ENCODE measurements around the gene FOXL2. TPM values are rescaled to one million over a fixed set of nuclear protein-coding genes. Genes with fewer than 3 reads are reported as not detected.
"Not testable (repeated sequence)": the region's sequence is repeated elsewhere in the genome, so short reads cannot be mapped to it uniquely, and the experiment has no call there.

FOXL2 gene
- total RNA-seq, 1 donor from 2014 or later, result under 0.01 TPM

DNA sequence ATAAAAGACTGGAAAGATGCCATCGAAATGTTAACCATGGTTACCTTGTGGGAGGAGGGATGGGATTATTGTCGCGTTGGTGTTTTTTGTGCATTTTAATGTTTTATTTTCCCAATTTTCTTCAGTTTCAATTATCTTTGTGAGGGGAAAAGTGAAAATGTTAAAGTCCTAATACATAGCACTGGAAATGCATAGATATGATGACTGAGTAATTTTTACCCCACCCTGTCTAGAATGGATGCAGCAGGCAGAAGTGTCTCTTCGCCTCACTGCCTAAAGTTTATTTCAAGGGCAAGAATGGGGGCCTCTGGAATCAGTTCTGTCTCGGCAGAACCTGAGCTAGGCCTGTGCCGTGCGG lies 11.5 kb downstream of the FOXL2 start:
- no peak for FAIRE-seq
- no peak for DNase-seq (ENCODE audit: low spot score in 2 of 2)

DNA sequence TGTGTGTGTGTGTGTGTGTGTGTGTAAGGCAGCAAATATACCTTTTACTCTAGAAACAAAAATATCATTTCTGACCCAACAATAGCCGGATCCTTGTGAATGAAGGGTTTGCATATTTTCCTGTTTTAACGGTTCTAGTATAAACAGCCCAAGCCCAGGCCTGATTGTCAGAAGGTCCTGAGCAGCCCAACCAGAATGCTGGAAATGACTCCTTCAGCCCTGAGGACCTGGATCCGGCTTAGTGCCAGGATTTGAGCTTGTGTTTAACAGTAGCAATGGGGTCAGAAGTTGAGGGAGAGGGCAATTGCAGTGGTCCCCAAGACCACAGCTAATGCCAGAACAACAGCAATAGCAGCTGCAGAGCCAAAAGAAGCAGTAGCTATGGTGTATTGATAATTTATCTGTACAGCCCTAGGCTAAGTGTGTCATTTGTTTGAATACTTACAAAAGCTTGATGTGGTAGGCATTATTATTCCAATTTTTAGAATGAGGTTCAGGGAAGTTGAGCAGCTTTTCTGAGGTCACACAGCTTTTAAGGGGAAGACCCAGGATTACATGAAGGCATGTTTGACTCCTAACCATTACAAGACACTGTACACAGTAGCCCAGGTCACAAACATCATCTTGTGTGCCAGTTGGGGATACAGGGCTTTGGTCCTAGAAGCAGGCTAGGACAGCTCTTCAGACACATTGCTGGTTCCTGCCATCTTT lies 12.8 kb downstream of the FOXL2 start:
- FAIRE-seq, result no peak

GRCh38 chr3:138933068-138933668 lies 13.8 kb downstream of the FOXL2 start:
- DNase-seq (ENCODE audit: low spot score in 2 of 2) (no peak), FAIRE-seq (no peak)

More for the DNA sequence above, 12.8 kb downstream of the FOXL2 start:
- DNase-seq (ENCODE audit: low spot score in 2 of 2), result peak in 1 of 2 donors; percentile 26

GRCh38 chr3:138928727-138929372 lies 18.1 kb downstream of the FOXL2 start:
- no peak for FAIRE-seq
- no peak for DNase-seq (ENCODE audit: low spot score in 2 of 2)

DNA sequence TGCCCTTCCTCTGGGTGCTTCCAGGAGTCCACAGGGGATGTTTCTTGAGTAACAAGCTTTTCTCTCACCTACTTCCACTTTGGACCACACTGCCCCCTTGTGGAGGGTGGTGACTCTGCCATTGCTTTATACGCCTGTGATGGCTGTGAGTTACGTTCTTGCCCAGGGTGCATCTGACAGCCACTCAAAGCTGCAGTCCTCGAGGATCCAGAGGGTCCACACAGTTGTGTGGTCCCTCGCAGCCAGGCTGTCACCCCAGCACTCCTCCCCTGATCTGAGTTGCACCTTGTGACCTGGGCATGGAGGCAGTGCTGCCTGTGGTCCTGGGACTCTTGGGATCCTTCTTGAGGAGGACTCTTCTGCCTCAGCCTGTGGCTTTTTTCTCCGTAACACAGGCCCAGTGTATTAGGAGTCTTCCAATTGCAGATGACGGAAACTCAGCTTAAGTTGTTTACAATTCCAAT lies 23.4 kb downstream of the FOXL2 start:
- peak in 1 of 2 donors; percentile 45 for DNase-seq (ENCODE audit: low spot score in 2 of 2)
- FAIRE-seq, result no peak

DNA sequence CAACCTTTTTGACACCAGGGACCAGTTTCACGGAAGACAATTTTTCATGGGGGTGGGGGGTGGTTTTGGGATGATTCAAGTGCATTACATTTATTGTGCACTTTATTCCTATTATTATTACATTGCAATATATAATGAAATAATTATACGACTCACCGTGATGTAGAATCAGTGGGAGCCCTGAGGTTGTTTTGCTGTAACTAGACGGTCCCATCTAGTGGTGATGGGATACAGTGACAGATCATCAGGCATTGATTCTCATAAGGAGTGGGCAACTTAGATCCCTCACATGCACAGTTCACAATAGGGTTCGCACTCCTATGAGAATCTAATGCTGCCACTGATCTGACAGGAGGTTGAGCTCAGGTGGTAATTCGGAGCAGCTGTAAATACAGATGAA lies 24.5 kb downstream of the FOXL2 start:
- not testable (repeated sequence) for FAIRE-seq; DNase-seq (ENCODE audit: low spot score in 2 of 2)

GRCh38 chr3:138921316-138922292 lies 25.3 kb downstream of the FOXL2 start:
- no peak for DNase-seq (ENCODE audit: low spot score in 2 of 2)
- no peak for FAIRE-seq

- DNase-seq (ENCODE audit: low spot score in 2 of 2), result no peak
- FAIRE-seq, result no peak
Measured at GRCh38 chr3:138919325-138919724, 27.6 kb downstream of the FOXL2 start.

DNA sequence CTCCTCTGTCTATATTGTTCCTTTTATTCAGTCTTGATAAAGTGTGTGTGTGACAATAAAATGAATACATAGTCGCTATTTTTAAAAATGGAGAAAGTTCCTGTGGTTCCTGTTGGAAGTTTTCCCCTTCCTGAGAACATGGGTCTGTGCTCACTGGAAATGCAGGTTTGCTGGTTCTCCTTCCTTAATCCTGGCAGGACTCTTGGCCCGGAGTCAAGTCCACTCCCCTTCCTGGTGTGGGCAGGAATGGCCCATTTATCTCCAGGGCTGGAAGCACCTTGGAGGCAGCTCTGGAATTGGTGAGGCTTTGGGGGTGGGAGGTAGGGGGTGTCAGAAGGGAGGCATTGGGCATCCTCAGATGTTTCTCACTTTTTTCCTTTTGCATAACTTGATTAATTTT lies 30.1 kb downstream of the FOXL2 start:
- DNase-seq (ENCODE audit: low spot score in 2 of 2), result no peak
- no peak for FAIRE-seq

GRCh38 chr3:138915503-138916498 lies 31.1 kb downstream of the FOXL2 start:
- FAIRE-seq, result no peak
- peak; percentile 88 to 91 for DNase-seq (ENCODE audit: low spot score in 2 of 2)

DNA sequence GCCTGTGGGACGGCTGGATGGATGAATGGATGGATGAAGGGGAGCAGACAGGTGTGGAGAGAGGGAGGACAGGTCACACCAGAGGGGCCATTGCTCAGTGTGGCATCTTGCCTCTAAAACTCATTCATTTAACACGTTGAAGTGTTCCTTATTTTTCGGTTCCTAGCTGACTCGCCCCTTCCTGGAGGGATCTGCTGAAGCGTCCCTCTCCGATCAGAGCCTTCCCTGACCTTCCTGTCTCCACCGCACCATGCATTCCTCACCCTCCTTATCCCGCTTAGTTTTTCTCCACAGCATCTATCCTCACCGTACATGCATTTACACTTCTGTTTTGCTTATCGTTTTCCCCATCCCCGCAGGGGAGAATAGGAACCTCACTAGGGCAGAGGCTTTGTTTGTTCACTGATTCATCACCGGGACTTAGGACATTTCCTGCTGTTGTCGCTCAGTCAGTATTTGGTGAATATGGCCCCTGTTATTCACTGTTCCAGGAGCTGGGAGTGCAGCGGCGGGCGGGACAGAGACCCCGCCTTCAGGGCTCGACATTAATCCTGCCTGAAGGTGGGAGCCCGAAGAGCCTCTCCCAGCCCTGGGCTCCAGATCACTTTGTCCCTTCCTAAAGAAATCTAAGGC lies 32.0 kb downstream of the FOXL2 start:
- FAIRE-seq (no peak), DNase-seq (ENCODE audit: low spot score in 2 of 2) (peak in 1 of 2 donors; percentile 58)

DNA sequence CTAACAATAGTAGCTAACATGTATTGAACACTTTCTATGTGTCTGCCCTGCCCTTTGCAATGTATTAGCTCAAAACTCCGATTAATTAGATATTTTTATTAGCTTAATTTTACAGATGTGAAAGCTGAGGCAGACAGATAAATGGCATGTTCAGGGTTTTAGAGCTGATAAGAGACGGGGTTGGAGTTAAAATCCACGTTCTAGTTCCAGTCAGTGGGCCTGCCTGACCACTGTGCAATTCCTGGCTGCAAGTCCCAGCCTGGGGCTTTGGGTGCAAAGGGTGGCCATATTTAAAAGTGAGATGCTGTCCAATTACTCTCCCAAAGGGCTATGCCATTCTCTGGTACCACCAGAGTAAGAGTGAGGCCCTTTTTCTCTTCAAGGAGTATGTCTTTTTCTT lies 33.2 kb downstream of the FOXL2 start:
- DNase-seq (ENCODE audit: low spot score in 2 of 2) (no peak), FAIRE-seq (no peak)

GRCh38 chr3:138912237-138912636 lies 34.7 kb downstream of the FOXL2 start:
- no peak for DNase-seq (ENCODE audit: low spot score in 2 of 2)
- no peak for FAIRE-seq

GRCh38 chr3:138911621-138912020 lies 35.3 kb downstream of the FOXL2 start:
- no peak for FAIRE-seq

GRCh38 chr3:138909904-138910303 lies 37.0 kb downstream of the FOXL2 start:
- DNase-seq (ENCODE audit: low spot score in 2 of 2) (no peak), FAIRE-seq (no peak)

More at GRCh38 chr3:138911621-138912020, 35.3 kb downstream of the FOXL2 start:
- DNase-seq (ENCODE audit: low spot score in 2 of 2), result no peak

- DNase-seq (ENCODE audit: low spot score in 2 of 2) (no peak), FAIRE-seq (no peak)
Measured at GRCh38 chr3:138908846-138909245, 38.1 kb downstream of the FOXL2 start.

- FAIRE-seq, result no peak
Measured at GRCh38 chr3:138907539-138907938, 39.4 kb downstream of the FOXL2 start.

GRCh38 chr3:138902171-138902570 lies 44.8 kb downstream of the FOXL2 start:
- no peak for DNase-seq (ENCODE audit: low spot score in 2 of 2)
- FAIRE-seq, result no peak

More at GRCh38 chr3:138907539-138907938, 39.4 kb downstream of the FOXL2 start:
- no peak for DNase-seq (ENCODE audit: low spot score in 2 of 2)

GRCh38 chr3:138901567-138901966 lies 45.4 kb downstream of the FOXL2 start:
- FAIRE-seq, result no peak

More at GRCh38 chr3:138901567-138901966, 45.4 kb downstream of the FOXL2 start:
- no peak for DNase-seq (ENCODE audit: low spot score in 2 of 2)
